Keratinocyte (primary cell): ENCODE results near the gene TNKS1BP1. TPM values are rescaled to one million over a fixed set of nuclear protein-coding genes. Genes with fewer than 3 reads are reported as not detected.
A peak's percentile ranks its signal among the peaks of the same experiment; 100 is the strongest.

ENCODE experiments used
- DNase-seq: peaks from one replicate; pipeline ENCODE4 v3.0.0-alpha.2; 2011; ENCODE audit warnings: low read depth, missing footprints, low spot score
- FAIRE-seq: peaks from 2 replicates; lab custom pipeline; 2011; peaks lifted over from hg19 to GRCh38; lab: Jason Lieb, UNC
- H2AFZ ChIP-seq: 2 replicates; pipeline ENCODE4 v1.6.0; 2012; ENCODE audit warnings: low read length, control low read depth, inconsistent platforms; ENCODE audit not compliant: control insufficient read depth
- H3K27ac ChIP-seq: 2 replicates; pipeline ENCODE4 v1.5.1; 2011; ENCODE audit warnings: low read length; ENCODE audit not compliant: control insufficient read depth, insufficient read depth
- H3K27me3 ChIP-seq: 3 replicates; pipeline ENCODE4 v1.6.0; 2011; ENCODE audit warnings: low read length; ENCODE audit not compliant: control insufficient read depth, insufficient read depth; ENCODE audit errors: extremely low read depth
- H3K36me3 ChIP-seq, 2 experiments: 2 replicates in 1 of 2; 3 replicates in 1 of 2; pipeline ENCODE4 v1.5.1; 2011; ENCODE audit warnings: low read length in 2 of 2, mild to moderate bottlenecking in 1 of 2; ENCODE audit not compliant: control insufficient read depth in 2 of 2, insufficient read depth in 2 of 2; ENCODE audit errors: extremely low read depth in 1 of 2
- H3K4me1 ChIP-seq: 3 replicates; pipeline ENCODE4 v1.5.1; 2011; ENCODE audit warnings: low read length; ENCODE audit not compliant: control insufficient read depth, insufficient read depth; ENCODE audit errors: extremely low read depth
- H3K4me2 ChIP-seq: 3 replicates; pipeline ENCODE4 v1.6.0; 2011; ENCODE audit warnings: low read depth, low read length; ENCODE audit not compliant: control insufficient read depth, insufficient read depth; ENCODE audit errors: extremely low read depth
- H3K4me3 ChIP-seq, 3 experiments: fragments of 200-600 bp in 1 of 3; sonication (generic) in 1 of 3; 2 replicates in 2 of 3; 3 replicates in 1 of 3; pipeline ENCODE4 v1.5.1; 2011 to 2016; ENCODE audit warnings: low read length in 3 of 3, mild to moderate bottlenecking in 3 of 3, control low read depth in 2 of 3, inconsistent platforms in 1 of 3, low read depth in 1 of 3, mixed read lengths in 1 of 3, mixed run types in 1 of 3, moderate library complexity in 1 of 3; ENCODE audit not compliant: control insufficient read depth in 2 of 3, insufficient read depth in 2 of 3; ENCODE audit errors: extremely low read depth in 1 of 3
- H3K79me2 ChIP-seq: 2 replicates; pipeline ENCODE4 v1.6.0; 2012; ENCODE audit warnings: low read length; ENCODE audit not compliant: control insufficient read depth, insufficient read depth
- H3K9ac ChIP-seq: 3 replicates; pipeline ENCODE4 v1.6.0; 2011; ENCODE audit warnings: low read length; ENCODE audit not compliant: control insufficient read depth, insufficient read depth; ENCODE audit errors: extremely low read depth
- H3K9me1 ChIP-seq: 3 replicates; pipeline ENCODE4 v1.6.0; 2011; ENCODE audit warnings: low read length; ENCODE audit not compliant: control insufficient read depth, insufficient read depth; ENCODE audit errors: extremely low read depth
- H3K9me3 ChIP-seq: 2 replicates; pipeline ENCODE4 v1.5.1; 2012; ENCODE audit warnings: low read depth, low read length; ENCODE audit not compliant: control insufficient read depth
- H4K20me1 ChIP-seq: 3 replicates; pipeline ENCODE4 v1.6.0; 2011; ENCODE audit warnings: low read length; ENCODE audit not compliant: control insufficient read depth, insufficient read depth; ENCODE audit errors: extremely low read depth
- EZH2 ChIP-seq: IDR thresholded peaks from one replicate; pipeline ENCODE4 v1.6.1; 2012; ENCODE audit warnings: inconsistent platforms, mild to moderate bottlenecking, low read length, moderate library complexity
- dilution Hi-C: fragments of 300-500 bp; cut with MboI; formaldehyde crosslinking; loops from one replicate; pipeline ENCODE4 v1.7.0; 2020; ENCODE audit warnings: low sequenced_read_pairs; ENCODE audit not compliant: extremely low pct_ligation_motif_present
- polyA plus RNA-seq, 5 experiments: library from polyadenylated mRNA; depleted of rRNA in 3 of 5; stranded (reverse) in 3 of 5; stranded (forward) in 1 of 5; unstranded in 1 of 5; fragments of >200 nt; gene quantifications; 1 replicate in 1 of 5; 2 replicates in 3 of 5; 3 replicates in 1 of 5; pipeline versions ENCODE4 v1.2.1 to v1.2.3, GENCODE V29; 2011 to 2012; ENCODE audit warnings: missing spikeins in 2 of 5, low read depth in 1 of 5, low replicate concordance in 1 of 5
- TF ChIP-seq, protein P1 (sequence below), 3 experiments: IDR thresholded peaks in 1 of 3; conservative IDR thresholded peaks in 1 of 3; optimal IDR thresholded peaks in 1 of 3; 2 replicates in 2 of 3; 3 replicates in 1 of 3; pipeline versions ENCODE3 to v1.5.1; 2011; ENCODE audit warnings: low read length in 3 of 3, mild to moderate bottlenecking in 3 of 3, moderate library complexity in 2 of 3, control low read depth in 1 of 3, inconsistent platforms in 1 of 3; ENCODE audit not compliant: insufficient read depth in 2 of 3; ENCODE audit errors: extremely low read depth in 1 of 3

Gene TNKS1BP1
- polyA plus RNA-seq, 1 donor (not counting 4 experiments of a cell fraction or from before 2014, with no cell fraction given), result 88.3 TPM

DNA sequence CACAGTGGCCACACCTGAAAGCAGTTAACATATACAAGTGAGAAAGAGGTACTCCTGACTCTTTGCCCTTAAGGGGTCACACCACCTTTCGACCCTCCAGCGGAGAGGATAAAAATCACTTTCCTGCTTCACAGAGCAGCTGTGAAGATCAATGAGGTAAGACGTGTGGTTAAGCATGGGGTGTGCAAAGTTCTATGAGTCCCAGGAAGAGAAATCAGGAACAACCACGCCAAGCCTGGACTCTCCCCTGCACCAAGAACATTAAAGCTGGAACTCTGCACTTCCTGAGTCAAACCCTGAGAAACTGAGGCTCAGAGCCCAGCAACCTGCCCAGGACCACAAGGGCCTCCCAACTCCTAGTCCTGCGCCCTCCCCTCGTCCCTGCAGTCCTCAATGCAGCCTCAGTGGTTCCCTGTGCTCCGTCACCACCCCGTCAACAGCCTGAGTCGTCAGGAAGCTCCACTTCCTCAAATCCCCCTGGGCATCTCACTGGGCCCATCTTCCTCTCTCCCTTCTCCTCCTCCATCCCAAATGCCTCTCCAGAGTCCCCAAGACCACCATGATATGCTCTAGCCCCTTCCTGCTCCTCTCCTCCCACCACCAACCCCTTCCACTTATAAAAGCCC is 17.7 kb downstream of the TNKS1BP1 start:
- peaks cover 16% of the 10 kb centered on the region for H4K20me1 ChIP-seq
- peaks cover 9% of the 10 kb centered on the region for H3K9me1 ChIP-seq
- H3K4me3 ChIP-seq, result no peak overlapping the region
- peak overlapping the region; percentile 46 for H3K9ac ChIP-seq
- TF ChIP-seq EZH2, result no peak
- TF ChIP-seq, protein P1, sequence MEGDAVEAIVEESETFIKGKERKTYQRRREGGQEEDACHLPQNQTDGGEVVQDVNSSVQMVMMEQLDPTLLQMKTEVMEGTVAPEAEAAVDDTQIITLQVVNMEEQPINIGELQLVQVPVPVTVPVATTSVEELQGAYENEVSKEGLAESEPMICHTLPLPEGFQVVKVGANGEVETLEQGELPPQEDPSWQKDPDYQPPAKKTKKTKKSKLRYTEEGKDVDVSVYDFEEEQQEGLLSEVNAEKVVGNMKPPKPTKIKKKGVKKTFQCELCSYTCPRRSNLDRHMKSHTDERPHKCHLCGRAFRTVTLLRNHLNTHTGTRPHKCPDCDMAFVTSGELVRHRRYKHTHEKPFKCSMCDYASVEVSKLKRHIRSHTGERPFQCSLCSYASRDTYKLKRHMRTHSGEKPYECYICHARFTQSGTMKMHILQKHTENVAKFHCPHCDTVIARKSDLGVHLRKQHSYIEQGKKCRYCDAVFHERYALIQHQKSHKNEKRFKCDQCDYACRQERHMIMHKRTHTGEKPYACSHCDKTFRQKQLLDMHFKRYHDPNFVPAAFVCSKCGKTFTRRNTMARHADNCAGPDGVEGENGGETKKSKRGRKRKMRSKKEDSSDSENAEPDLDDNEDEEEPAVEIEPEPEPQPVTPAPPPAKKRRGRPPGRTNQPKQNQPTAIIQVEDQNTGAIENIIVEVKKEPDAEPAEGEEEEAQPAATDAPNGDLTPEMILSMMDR (optimal IDR thresholded peaks at IDR 0.05 in 1 of 3, IDR thresholded peaks at IDR 0.05 in 1 of 3, conservative IDR thresholded peaks at IDR 0.05 in 1 of 3; ENCODE audit: extremely low read depth in 1 of 3, insufficient read depth in 2 of 3, low read length in 3 of 3), result no peak
- dilution Hi-C loops, result no loop called here
- FAIRE-seq, result no peak
- H3K36me3 ChIP-seq, result peaks cover 54 to 66% of the 10 kb centered on the region in 2 experiments
- H3K9me3 ChIP-seq, result no peaks in the 10 kb centered on the region
- peaks cover 71% of the 10 kb centered on the region for H3K79me2 ChIP-seq
- H2AFZ ChIP-seq, result no peak overlapping the region
- peaks cover 81% of the 10 kb centered on the region for H3K4me1 ChIP-seq
- no peak for DNase-seq
- peak overlapping the region; percentile 79 for H3K27ac ChIP-seq
- peak overlapping the region; percentile 49 for H3K4me2 ChIP-seq
- no peaks in the 10 kb centered on the region for H3K27me3 ChIP-seq

DNA sequence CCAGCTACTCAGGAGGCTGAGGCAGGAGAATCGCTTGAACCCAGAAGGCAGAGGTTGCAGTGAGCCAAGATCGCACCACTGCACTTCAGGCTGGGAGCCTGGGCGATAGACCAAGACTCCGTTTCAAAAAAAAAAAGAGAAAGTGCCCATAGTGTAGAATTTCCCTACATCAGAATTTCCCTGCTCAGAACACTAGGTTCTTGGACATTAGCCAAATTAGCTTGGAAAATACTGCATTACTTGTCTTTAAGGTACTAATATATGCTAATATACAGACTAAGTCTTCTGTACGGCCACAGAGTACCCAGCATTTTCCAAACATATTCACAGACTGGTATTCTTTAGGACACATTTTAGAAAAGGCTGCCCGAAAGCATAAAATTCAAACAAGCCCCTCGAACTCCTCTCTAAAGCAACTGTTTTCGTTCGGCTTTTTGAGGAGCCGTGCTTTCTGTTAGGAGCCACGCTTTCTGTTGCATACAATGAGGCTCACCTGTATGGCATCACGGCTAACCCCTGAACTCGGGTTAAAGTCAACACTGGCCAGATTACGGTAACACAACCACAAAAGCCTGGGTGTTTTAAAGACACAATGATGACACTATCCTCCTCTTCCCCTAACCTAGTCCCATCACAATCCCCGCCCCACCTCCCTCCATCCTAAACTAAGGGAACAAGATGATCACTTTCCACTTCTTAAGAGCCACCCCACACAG is 18.4 kb downstream of the TNKS1BP1 start:
- H3K9me1 ChIP-seq, result peaks cover 9% of the 10 kb centered on the region
- H3K4me1 ChIP-seq, result peaks cover 75% of the 10 kb centered on the region
- peak overlapping the region; percentile 47 for H3K4me2 ChIP-seq
- DNase-seq, result no peak
- peak overlapping the region; percentile 43 for H3K27ac ChIP-seq
- no peaks in the 10 kb centered on the region for H3K27me3 ChIP-seq
- no peak for FAIRE-seq
- peaks cover 74% of the 10 kb centered on the region for H3K79me2 ChIP-seq
- dilution Hi-C loops, result no loop called here
- H3K36me3 ChIP-seq, result peaks cover 60 to 69% of the 10 kb centered on the region in 2 experiments
- no peaks in the 10 kb centered on the region for H3K9me3 ChIP-seq
- TF ChIP-seq, protein P1 (optimal IDR thresholded peaks at IDR 0.05 in 1 of 3, IDR thresholded peaks at IDR 0.05 in 1 of 3, conservative IDR thresholded peaks at IDR 0.05 in 1 of 3; ENCODE audit: extremely low read depth in 1 of 3, insufficient read depth in 2 of 3, low read length in 3 of 3), result no peak
- no peak for TF ChIP-seq EZH2
- no peak overlapping the region for H3K4me3 ChIP-seq
- no peak overlapping the region for H2AFZ ChIP-seq
- H3K9ac ChIP-seq, result peak overlapping the region; percentile 6
- peaks cover 13% of the 10 kb centered on the region for H4K20me1 ChIP-seq
